ENCODE measurements around the gene C2CD2. TPM values are rescaled to one million over a fixed set of nuclear protein-coding genes. Genes with fewer than 3 reads are reported as not detected.

The C2CD2 gene
- 12.7 and 16.2 TPM in 2 replicates for total RNA-seq (2014; rRNA removed; shearing (Covaris generic))
- polyA plus RNA-seq (2016; fragmentation: Nextera tagmentation; extraction: Ambion mirVana) = 3.1 and 4.5 TPM in 2 replicates
- long read RNA-seq = 0 reads

- H3K36me3 Mint-ChIP-seq (ENCODE audit: low read depth) = peaks cover 4% of the 10 kb centered on the region; the same call in 2 of the 3 replicates
- Histone ChIP-seq H3K27me3 (ENCODE audit: insufficient read depth) (peaks cover 15% of the 10 kb centered on the region), H3K79me2 (replicated peaks; ENCODE audit: insufficient read depth) (peaks cover 23% of the 10 kb centered on the region), H3K36me3 (ENCODE audit: insufficient read depth) (no peaks in the 10 kb centered on the region), H3K27ac (ENCODE audit: low read depth) (no peak within 1 kb of the TSS), H2AFZ (peak within 1 kb of the TSS; percentile 93), H3K9me2 (ENCODE audit: insufficient read depth) (no peaks in the 10 kb centered on the region), H3K4me1 (ENCODE audit: insufficient read depth) (peaks cover 27% of the 10 kb centered on the region), H3F3A (replicated peaks; ENCODE audit: low read depth) (0 out of 2 replicates have a peak, but pooled peaks cover 8% of the 10 kb centered on the region), H3K4me3 (peak within 1 kb of the TSS; percentile 66), H4K20me1 (replicated peaks; ENCODE audit: insufficient read depth) (peaks cover 10% of the 10 kb centered on the region; the same call in 1 of the 2 replicates), H3K4me2 (peak within 1 kb of the TSS; percentile 90)
- H3K27me3 Mint-ChIP-seq (ENCODE audit: insufficient read depth, low read depth, poor library complexity) = peaks cover 23% of the 10 kb centered on the region
- no peak within 1 kb of the TSS for H3K27ac Mint-ChIP-seq
- H3K9me3 Mint-ChIP-seq = no peaks in the 10 kb centered on the region
- H3K4me1 Mint-ChIP-seq = peaks cover 38% of the 10 kb centered on the region
- ATAC-seq (peak; percentile 71), DNase-seq (ENCODE audit: low spot score) (peak; percentile 78)
- peak within 1 kb of the TSS; percentile 70 for H3K4me3 Mint-ChIP-seq
- TF ChIP-seq, protein P1, sequence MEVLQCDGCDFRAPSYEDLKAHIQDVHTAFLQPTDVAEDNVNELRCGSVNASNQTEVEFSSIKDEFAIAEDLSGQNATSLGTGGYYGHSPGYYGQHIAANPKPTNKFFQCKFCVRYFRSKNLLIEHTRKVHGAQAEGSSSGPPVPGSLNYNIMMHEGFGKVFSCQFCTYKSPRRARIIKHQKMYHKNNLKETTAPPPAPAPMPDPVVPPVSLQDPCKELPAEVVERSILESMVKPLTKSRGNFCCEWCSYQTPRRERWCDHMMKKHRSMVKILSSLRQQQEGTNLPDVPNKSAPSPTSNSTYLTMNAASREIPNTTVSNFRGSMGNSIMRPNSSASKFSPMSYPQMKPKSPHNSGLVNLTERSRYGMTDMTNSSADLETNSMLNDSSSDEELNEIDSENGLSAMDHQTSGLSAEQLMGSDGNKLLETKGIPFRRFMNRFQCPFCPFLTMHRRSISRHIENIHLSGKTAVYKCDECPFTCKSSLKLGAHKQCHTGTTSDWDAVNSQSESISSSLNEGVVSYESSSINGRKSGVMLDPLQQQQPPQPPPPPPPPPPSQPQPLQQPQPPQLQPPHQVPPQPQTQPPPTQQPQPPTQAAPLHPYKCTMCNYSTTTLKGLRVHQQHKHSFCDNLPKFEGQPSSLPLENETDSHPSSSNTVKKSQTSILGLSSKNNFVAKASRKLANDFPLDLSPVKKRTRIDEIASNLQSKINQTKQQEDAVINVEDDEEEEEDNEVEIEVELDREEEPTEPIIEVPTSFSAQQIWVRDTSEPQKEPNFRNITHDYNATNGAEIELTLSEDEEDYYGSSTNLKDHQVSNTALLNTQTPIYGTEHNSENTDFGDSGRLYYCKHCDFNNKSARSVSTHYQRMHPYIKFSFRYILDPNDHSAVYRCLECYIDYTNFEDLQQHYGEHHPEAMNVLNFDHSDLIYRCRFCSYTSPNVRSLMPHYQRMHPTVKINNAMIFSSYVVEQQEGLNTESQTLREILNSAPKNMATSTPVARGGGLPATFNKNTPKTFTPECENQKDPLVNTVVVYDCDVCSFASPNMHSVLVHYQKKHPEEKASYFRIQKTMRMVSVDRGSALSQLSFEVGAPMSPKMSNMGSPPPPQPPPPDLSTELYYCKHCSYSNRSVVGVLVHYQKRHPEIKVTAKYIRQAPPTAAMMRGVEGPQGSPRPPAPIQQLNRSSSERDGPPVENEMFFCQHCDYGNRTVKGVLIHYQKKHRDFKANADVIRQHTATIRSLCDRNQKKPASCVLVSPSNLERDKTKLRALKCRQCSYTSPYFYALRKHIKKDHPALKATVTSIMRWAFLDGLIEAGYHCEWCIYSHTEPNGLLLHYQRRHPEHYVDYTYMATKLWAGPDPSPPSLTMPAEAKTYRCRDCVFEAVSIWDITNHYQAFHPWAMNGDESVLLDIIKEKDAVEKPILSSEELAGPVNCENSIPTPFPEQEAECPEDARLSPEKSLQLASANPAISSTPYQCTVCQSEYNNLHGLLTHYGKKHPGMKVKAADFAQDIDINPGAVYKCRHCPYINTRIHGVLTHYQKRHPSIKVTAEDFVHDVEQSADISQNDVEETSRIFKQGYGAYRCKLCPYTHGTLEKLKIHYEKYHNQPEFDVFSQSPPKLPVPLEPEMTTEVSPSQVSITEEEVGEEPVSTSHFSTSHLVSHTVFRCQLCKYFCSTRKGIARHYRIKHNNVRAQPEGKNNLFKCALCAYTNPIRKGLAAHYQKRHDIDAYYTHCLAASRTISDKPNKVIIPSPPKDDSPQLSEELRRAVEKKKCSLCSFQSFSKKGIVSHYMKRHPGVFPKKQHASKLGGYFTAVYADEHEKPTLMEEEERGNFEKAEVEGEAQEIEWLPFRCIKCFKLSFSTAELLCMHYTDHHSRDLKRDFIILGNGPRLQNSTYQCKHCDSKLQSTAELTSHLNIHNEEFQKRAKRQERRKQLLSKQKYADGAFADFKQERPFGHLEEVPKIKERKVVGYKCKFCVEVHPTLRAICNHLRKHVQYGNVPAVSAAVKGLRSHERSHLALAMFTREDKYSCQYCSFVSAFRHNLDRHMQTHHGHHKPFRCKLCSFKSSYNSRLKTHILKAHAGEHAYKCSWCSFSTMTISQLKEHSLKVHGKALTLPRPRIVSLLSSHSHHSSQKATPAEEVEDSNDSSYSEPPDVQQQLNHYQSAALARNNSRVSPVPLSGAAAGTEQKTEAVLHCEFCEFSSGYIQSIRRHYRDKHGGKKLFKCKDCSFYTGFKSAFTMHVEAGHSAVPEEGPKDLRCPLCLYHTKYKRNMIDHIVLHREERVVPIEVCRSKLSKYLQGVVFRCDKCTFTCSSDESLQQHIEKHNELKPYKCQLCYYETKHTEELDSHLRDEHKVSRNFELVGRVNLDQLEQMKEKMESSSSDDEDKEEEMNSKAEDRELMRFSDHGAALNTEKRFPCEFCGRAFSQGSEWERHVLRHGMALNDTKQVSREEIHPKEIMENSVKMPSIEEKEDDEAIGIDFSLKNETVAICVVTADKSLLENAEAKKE (CRISPR knock-in tag; IDR thresholded peaks at IDR 0.05) = no peak
- TF ChIP-seq POLR2AphosphoS5 (IDR thresholded peaks at IDR 0.05; ENCODE audit: low read depth) = peak; percentile 4; the same call in 1 of the 2 replicates
- peak in 1 of 2 experiments; percentile 13; a peak in 1 of 4 replicates for TF ChIP-seq CTCF (conservative IDR thresholded peaks at IDR 0.05; ENCODE audit: low read depth in 2 of 2)
These were observed at the start of gene C2CD2 for GRCh38 chr21:41953831-41954653. Gene C2CD2 (minus strand): TSS chr21:41954018. CDS start chr21:41953648, 370 bp downstream.
